MM.1S (cell line): ENCODE data around the gene SHC1.

Experiments
- DNase-seq: peaks from one replicate; pipeline ENCODE4 v3.0.0-alpha.2; 2015
- H2AFZ ChIP-seq: fragments of 300-600 bp; sonication (generic); 2 replicates; pipeline ENCODE4 v1.6.0; 2016; ENCODE audit warnings: antibody characterized with exemption, low read length
- H3F3A ChIP-seq: fragments of 300-600 bp; sonication (generic); 2 replicates; pipeline ENCODE4 v1.6.1; 2016; ENCODE audit warnings: mild to moderate bottlenecking, antibody characterized with exemption, low read length, moderate library complexity, mixed read lengths; ENCODE audit not compliant: insufficient read depth
- H3K27ac ChIP-seq: fragments of 300-600 bp; sonication (generic); 2 replicates; pipeline ENCODE4 v1.5.1; 2016; ENCODE audit warnings: mild to moderate bottlenecking, low read length
- H3K27me3 ChIP-seq: fragments of 300-600 bp; sonication (generic); replicated peaks from 2 replicates; pipeline ENCODE4 v1.6.0; 2016; ENCODE audit warnings: low read length; ENCODE audit not compliant: insufficient read depth
- H3K36me3 ChIP-seq: fragments of 300-600 bp; sonication (generic); replicated peaks from 2 replicates; pipeline ENCODE4 v1.6.1; 2016; ENCODE audit warnings: mild to moderate bottlenecking, low read length, mixed read lengths; ENCODE audit not compliant: insufficient read depth
- H3K4me1 ChIP-seq: fragments of 300-600 bp; sonication (generic); 2 replicates; pipeline ENCODE4 v1.6.1; 2016; ENCODE audit warnings: low read length, mixed read lengths
- H3K4me2 ChIP-seq: fragments of 300-600 bp; sonication (generic); 2 replicates; pipeline ENCODE4 v1.6.0; 2016; ENCODE audit warnings: low read depth, low read length
- H3K4me3 ChIP-seq: fragments of 300-600 bp; sonication (generic); 2 replicates; pipeline ENCODE4 v1.5.1; 2016; ENCODE audit warnings: low read length, mixed read lengths
- H3K79me2 ChIP-seq: fragments of 300-600 bp; sonication (generic); 2 replicates; pipeline ENCODE4 v1.6.1; 2016; ENCODE audit warnings: mixed run types, low read length, mixed read lengths
- H3K9ac ChIP-seq: fragments of 300-600 bp; sonication (generic); 2 replicates; pipeline ENCODE4 v1.6.1; 2016; ENCODE audit warnings: low read length, mixed read lengths
- H3K9me2 ChIP-seq: fragments of 300-600 bp; sonication (generic); replicated peaks from 2 replicates; pipeline ENCODE4 v1.6.1; 2016; ENCODE audit warnings: mild to moderate bottlenecking, low read length, mixed read lengths; ENCODE audit not compliant: insufficient read depth
- H3K9me3 ChIP-seq: fragments of 300-600 bp; sonication (generic); replicated peaks from 2 replicates; pipeline ENCODE4 v1.6.1; 2016; ENCODE audit warnings: mild to moderate bottlenecking, low read length, mixed read lengths; ENCODE audit not compliant: insufficient read depth
- H4K20me1 ChIP-seq: fragments of 300-600 bp; sonication (generic); 2 replicates; pipeline ENCODE4 v1.6.1; 2016; ENCODE audit warnings: mild to moderate bottlenecking, low read length, moderate library complexity, mixed read lengths; ENCODE audit not compliant: insufficient read depth
- EZH2 ChIP-seq: fragments of 300-600 bp; sonication (generic); optimal IDR thresholded peaks from 2 replicates; pipeline ENCODE3; 2017; ENCODE audit warnings: low read depth, mild to moderate bottlenecking, antibody characterized with exemption, low read length, mixed read lengths
- EZH2phosphoT487 ChIP-seq: fragments of 300-600 bp; sonication (generic); IDR thresholded peaks from 2 replicates; pipeline ENCODE4 v1.6.1; 2018; ENCODE audit warnings: antibody characterized with exemption, low read length
- TF ChIP-seq, protein P1 (sequence below): fragments of 300-600 bp; sonication (generic); IDR thresholded peaks from 2 replicates; pipeline ENCODE4 v1.5.1; 2016; ENCODE audit warnings: antibody characterized with exemption, low read length, mixed read lengths

Gene SHC1

DNA sequence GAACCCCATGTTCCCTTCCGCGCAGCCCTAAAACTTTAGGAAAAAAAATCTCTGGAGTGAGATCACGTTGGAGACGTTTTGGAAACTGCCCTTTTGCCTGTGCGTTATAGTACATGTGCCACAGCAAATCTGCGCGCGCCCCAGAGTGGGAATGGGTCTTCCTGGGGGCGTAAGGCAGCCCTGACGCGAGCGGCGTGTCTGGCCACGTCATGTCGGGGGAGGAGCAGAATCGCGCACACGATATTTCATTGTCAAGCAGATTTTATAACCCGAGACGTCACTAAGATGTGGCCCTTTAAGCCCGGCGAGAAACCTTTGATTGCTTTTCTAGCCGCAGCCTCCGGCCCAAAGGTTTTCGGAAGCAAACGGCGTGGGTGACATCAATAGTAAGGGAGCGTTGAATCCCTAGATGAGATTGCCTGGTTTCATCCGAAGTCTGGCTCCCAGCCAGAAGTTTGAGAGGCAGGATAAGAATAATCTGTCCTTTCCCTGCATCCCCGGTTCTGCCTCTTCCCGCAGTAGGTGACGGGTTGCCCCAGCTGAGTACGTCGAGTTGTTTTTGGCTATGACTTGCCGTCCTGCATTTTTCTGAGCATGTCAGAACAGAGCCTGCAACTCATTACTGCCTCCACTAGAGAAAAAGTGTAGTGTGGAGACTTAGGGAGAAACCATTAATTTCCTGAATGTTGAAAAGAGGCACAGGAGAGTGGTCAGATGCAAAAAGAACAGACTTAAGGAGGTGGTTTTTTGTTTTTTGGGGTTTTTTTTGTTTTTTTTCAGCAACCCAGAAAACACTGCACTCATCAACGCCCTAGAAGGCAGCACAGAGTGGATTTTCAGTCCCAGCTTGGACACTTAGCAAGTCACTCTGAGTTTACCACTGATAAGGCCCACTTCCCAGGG lies 33.2 kb downstream of the SHC1 start:
- H3K36me3 ChIP-seq: no peaks in the 10 kb centered on the region
- H2AFZ ChIP-seq: peak overlapping the region; percentile 67
- H3K9ac ChIP-seq: peak overlapping the region; percentile 94
- H3K4me3 ChIP-seq: peak overlapping the region; percentile 68
- TF ChIP-seq, protein P1, sequence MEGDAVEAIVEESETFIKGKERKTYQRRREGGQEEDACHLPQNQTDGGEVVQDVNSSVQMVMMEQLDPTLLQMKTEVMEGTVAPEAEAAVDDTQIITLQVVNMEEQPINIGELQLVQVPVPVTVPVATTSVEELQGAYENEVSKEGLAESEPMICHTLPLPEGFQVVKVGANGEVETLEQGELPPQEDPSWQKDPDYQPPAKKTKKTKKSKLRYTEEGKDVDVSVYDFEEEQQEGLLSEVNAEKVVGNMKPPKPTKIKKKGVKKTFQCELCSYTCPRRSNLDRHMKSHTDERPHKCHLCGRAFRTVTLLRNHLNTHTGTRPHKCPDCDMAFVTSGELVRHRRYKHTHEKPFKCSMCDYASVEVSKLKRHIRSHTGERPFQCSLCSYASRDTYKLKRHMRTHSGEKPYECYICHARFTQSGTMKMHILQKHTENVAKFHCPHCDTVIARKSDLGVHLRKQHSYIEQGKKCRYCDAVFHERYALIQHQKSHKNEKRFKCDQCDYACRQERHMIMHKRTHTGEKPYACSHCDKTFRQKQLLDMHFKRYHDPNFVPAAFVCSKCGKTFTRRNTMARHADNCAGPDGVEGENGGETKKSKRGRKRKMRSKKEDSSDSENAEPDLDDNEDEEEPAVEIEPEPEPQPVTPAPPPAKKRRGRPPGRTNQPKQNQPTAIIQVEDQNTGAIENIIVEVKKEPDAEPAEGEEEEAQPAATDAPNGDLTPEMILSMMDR: peak; percentile 38
- no peak for TF ChIP-seq EZH2phosphoT487
- peak overlapping the region; percentile 92 for H3K4me2 ChIP-seq
- no peaks in the 10 kb centered on the region for H3K27me3 ChIP-seq
- DNase-seq: peak; percentile 100
- no peaks in the 10 kb centered on the region for H3K9me2 ChIP-seq
- H3K9me3 ChIP-seq: no peaks in the 10 kb centered on the region
- peaks cover 52% of the 10 kb centered on the region for H3K4me1 ChIP-seq
- no peaks in the 10 kb centered on the region for H4K20me1 ChIP-seq
- H3K79me2 ChIP-seq: peaks cover 44% of the 10 kb centered on the region
- peaks cover 51% of the 10 kb centered on the region for H3F3A ChIP-seq
- peak overlapping the region; percentile 91 for H3K27ac ChIP-seq

DNA sequence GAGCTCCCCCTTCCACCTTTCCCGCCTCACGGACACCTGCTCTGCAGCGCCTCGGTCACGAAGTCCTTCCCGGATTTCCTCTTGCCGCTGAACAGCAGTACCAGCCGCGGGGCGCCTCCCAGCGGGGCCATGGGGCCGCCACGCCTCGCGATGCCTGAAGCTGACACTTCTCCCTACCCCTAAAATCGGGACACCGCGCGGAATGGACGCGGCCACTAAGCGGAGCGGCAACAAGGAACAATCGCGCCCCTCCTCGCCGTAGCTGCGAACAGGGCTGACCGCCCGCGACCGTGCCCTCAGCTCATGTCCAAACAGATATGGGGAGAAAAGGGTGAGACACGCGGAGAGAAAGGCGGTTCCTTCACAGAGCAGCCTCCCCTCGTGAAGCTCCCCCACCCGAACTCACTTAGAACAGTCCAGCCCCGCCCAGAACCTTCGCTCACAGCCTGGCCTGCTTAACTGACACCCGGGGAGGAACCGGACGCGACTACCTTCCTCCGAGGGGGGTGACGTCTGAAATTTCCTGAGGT lies 33.9 kb downstream of the SHC1 start, which contains the start of gene PMVK:
PMVK (minus strand) TSS at position 165 of the 530 bp plus-strand sequence; CDS start at position 131, 34 bp downstream.
- Histone ChIP-seq H3K9me3 (no peaks in the 10 kb centered on the region), H4K20me1 (no peaks in the 10 kb centered on the region), H3K27ac (peak within 1 kb of the TSS; percentile 91), H3K9ac (peak within 1 kb of the TSS; percentile 94), H3K4me3 (peak within 1 kb of the TSS; percentile 68), H3K9me2 (no peaks in the 10 kb centered on the region), H3K4me1 (peaks cover 45% of the 10 kb centered on the region), H3K4me2 (peak within 1 kb of the TSS; percentile 92), H3K79me2 (peaks cover 38% of the 10 kb centered on the region), H3F3A (peaks cover 44% of the 10 kb centered on the region), H3K36me3 (no peaks in the 10 kb centered on the region), H3K27me3 (no peaks in the 10 kb centered on the region), H2AFZ (peak within 1 kb of the TSS; percentile 67)
- TF ChIP-seq, protein P1: peak; percentile 60
- no peak for TF ChIP-seq EZH2
- peak; percentile 100 for DNase-seq

DNA sequence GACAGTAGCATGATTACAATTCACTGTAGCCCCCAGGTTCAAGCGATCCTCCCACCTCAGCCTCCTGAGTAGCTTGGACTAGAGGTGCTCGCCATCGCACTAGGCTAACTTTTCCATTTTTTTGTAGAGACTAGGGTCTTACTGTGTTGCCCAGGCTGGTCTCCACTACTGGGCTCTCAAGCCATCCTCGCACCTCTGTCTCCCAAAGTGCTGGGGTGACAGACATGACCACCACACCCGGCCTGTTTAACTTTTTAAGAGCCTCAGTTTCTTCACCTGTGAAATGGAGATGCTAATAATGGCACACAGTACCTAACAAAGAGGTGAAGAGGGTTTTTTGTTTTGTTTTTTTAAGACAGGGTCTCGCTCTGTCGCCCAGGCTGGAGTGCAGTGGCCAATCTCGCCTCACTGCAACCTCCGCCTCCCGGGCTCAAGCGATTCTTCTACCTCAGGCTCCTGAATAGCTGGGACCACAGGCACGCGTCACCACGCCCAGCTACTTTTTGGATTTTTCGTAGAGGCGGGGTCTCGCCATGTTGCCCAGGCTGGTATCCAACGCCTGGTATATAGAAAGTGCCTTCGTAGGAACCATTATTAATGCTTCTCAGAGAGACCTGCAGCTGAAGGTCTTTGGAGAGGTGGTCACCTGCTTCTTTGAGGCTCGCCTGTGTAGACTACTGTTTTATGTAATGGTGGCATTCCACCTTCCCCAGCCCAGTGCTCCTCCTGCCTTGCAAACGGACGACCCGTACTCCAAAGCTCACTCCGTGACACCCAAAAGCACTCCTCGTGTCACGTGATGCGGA lies 34.6 kb downstream of the SHC1 start:
- Histone ChIP-seq H3K4me3 (peak overlapping the region; percentile 68), H3K9me3 (no peaks in the 10 kb centered on the region), H3K9ac (peak overlapping the region; percentile 94), H4K20me1 (no peaks in the 10 kb centered on the region), H3K27ac (peak overlapping the region; percentile 91), H3K9me2 (no peaks in the 10 kb centered on the region), H3K27me3 (no peaks in the 10 kb centered on the region), H3F3A (peaks cover 37% of the 10 kb centered on the region), H3K4me1 (peaks cover 38% of the 10 kb centered on the region), H3K36me3 (no peaks in the 10 kb centered on the region), H3K79me2 (peaks cover 31% of the 10 kb centered on the region), H3K4me2 (peak overlapping the region; percentile 92), H2AFZ (peak overlapping the region; percentile 67)
- no peak for DNase-seq
- TF ChIP-seq, protein P1: no peak
- TF ChIP-seq EZH2phosphoT487 (no peak), EZH2 (no peak)
